H1 (cell line): Measurements from ENCODE around the gene SMIM7. TPM values are rescaled to one million over a fixed set of nuclear protein-coding genes. Genes with fewer than 3 reads are reported as not detected.

ENCODE experiments used
- CTCF ChIA-PET: fragments of 300-600 bp; sonication (Branson Sonifier 250); formaldehyde crosslinking; loops from one replicate; lab custom pipeline; 2021; ENCODE audit not compliant: partially characterized antibody; lab: Charles Lee
- POLR2A ChIA-PET: fragments of 300-600 bp; sonication (Branson Sonifier 250); formaldehyde crosslinking; loops from one replicate; lab custom pipeline; 2021; ENCODE audit warnings: inconsistent platforms; ENCODE audit not compliant: partially characterized antibody; lab: Charles Lee
- DNase-seq, 2 experiments: peaks; one replicate each; pipeline versions ENCODE4 v3.0.0 to v3.0.0-alpha.2; 2010 to 2022; ENCODE audit warnings: low spot score in 2 of 2, low read depth in 1 of 2, mixed read lengths in 1 of 2
- FAIRE-seq: peaks from 2 replicates; lab custom pipeline; 2011; peaks lifted over from hg19 to GRCh38; lab: Jason Lieb, UNC
- H2AFZ ChIP-seq: 2 replicates; pipeline ENCODE4 v1.8.1; 2012; ENCODE audit warnings: low read length, inconsistent platforms
- H2AK5ac ChIP-seq: 2 replicates; pipeline ENCODE4 v1.6.1; 2013; ENCODE audit warnings: low read depth, low read length
- H2BK120ac ChIP-seq: replicated peaks from 2 replicates; pipeline ENCODE3; 2013; ENCODE audit warnings: low read depth, low read length, inconsistent platforms
- H2BK12ac ChIP-seq: 2 replicates; pipeline ENCODE4 v1.6.1; 2013; ENCODE audit warnings: low read depth, low read length
- H2BK15ac ChIP-seq: 2 replicates; pipeline ENCODE4 v1.6.1; 2013; ENCODE audit warnings: low read length
- H2BK20ac ChIP-seq: 2 replicates; pipeline ENCODE4 v1.6.1; 2013; ENCODE audit warnings: low read length
- H2BK5ac ChIP-seq: 2 replicates; pipeline ENCODE4 v1.6.1; 2013; ENCODE audit warnings: low read depth, low read length
- H3K14ac ChIP-seq: 2 replicates; pipeline ENCODE4 v1.6.1; 2013; ENCODE audit warnings: inconsistent platforms; ENCODE audit not compliant: insufficient read length
- H3K18ac ChIP-seq: 2 replicates; pipeline ENCODE4 v1.6.1; 2013; ENCODE audit warnings: low read length; ENCODE audit errors: extremely low read depth
- H3K23ac ChIP-seq: 2 replicates; pipeline ENCODE4 v1.6.1; 2013; ENCODE audit warnings: inconsistent platforms; ENCODE audit not compliant: insufficient read length
- H3K23me2 ChIP-seq: 2 replicates; pipeline ENCODE4 v1.6.1; 2013; ENCODE audit warnings: low read depth, low read length
- H3K27ac ChIP-seq: 2 replicates; pipeline ENCODE4 v1.6.1; 2011; ENCODE audit warnings: low read depth, low read length, inconsistent platforms
- H3K27me3 ChIP-seq, 4 experiments: replicated peaks in 1 of 4; 1 replicate in 1 of 4; 2 replicates in 3 of 4; pipeline versions ENCODE4 v1.6.1 to v1.8.1; 2011 to 2013; ENCODE audit warnings: low read length in 3 of 4, mild to moderate bottlenecking in 3 of 4, inconsistent platforms in 2 of 4, mixed read lengths in 2 of 4, moderate library complexity in 1 of 4; ENCODE audit not compliant: control insufficient read depth in 3 of 4, insufficient read depth in 3 of 4; ENCODE audit errors: extremely low read depth in 1 of 4
- H3K36me3 ChIP-seq, 4 experiments: 2 replicates each; pipeline versions ENCODE4 v1.6.1 to v1.8.1; 2011 to 2013; ENCODE audit warnings: mild to moderate bottlenecking in 4 of 4, low read length in 3 of 4, moderate library complexity in 2 of 4, control low read depth in 1 of 4, inconsistent platforms in 1 of 4; ENCODE audit not compliant: insufficient read depth in 4 of 4, control insufficient read depth in 2 of 4
- H3K4ac ChIP-seq: replicated peaks from 2 replicates; pipeline ENCODE3; 2013; ENCODE audit warnings: low read length, low read depth, mixed read lengths, inconsistent platforms; ENCODE audit not compliant: insufficient read length
- H3K4me1 ChIP-seq, 4 experiments: replicated peaks in 1 of 4; 1 replicate in 1 of 4; 2 replicates in 3 of 4; pipeline versions ENCODE4 v1.6.1 to v1.8.1; 2011 to 2013; ENCODE audit warnings: low read length in 3 of 4, inconsistent platforms in 2 of 4, mixed read lengths in 1 of 4; ENCODE audit not compliant: insufficient read depth in 4 of 4, control insufficient read depth in 3 of 4
- H3K4me2 ChIP-seq, 2 experiments: 2 replicates each; pipeline versions ENCODE4 v1.6.1 to v1.8.1; 2011 to 2013; ENCODE audit warnings: low read depth in 2 of 2, low read length in 2 of 2, control low read depth in 1 of 2, inconsistent platforms in 1 of 2, mild to moderate bottlenecking in 1 of 2; ENCODE audit not compliant: insufficient read depth in 1 of 2
- H3K4me3 ChIP-seq, 4 experiments: fragments of 200-600, 300-600 bp in 1 of 4; sonication (generic), shearing (Covaris generic), sonication (Bioruptor Twin) in 1 of 4; 2 replicates each; pipeline versions ENCODE4 v1.5.1 to v1.8.1; 2011 to 2016; ENCODE audit warnings: low read length in 4 of 4, low read depth in 3 of 4, control low read depth in 2 of 4, inconsistent platforms in 2 of 4, mild to moderate bottlenecking in 2 of 4, mixed read lengths in 1 of 4, moderate library complexity in 1 of 4; ENCODE audit not compliant: insufficient read depth in 2 of 4; ENCODE audit errors: extremely low read depth in 1 of 4
- H3K56ac ChIP-seq: replicated peaks from 2 replicates; pipeline ENCODE3; 2013; ENCODE audit warnings: low read depth, mild to moderate bottlenecking, mixed read lengths, low read length, inconsistent platforms; ENCODE audit not compliant: insufficient read length
- H3K79me1 ChIP-seq: 2 replicates; pipeline ENCODE4 v1.6.1; 2013; ENCODE audit warnings: low read depth, low read length, control low read depth
- H3K79me2 ChIP-seq, 2 experiments: 2 replicates each; pipeline versions ENCODE4 v1.6.1 to v1.8.1; 2012 to 2013; ENCODE audit warnings: low read length in 2 of 2, mild to moderate bottlenecking in 2 of 2, inconsistent platforms in 1 of 2; ENCODE audit not compliant: insufficient read depth in 2 of 2, control insufficient read depth in 1 of 2
- H3K9ac ChIP-seq, 4 experiments: replicated peaks in 1 of 4; 1 replicate in 1 of 4; 2 replicates in 3 of 4; pipeline versions ENCODE4 v1.6.1 to v1.8.1; 2011 to 2013; ENCODE audit warnings: low read depth in 3 of 4, low read length in 3 of 4, control low read depth in 2 of 4, mild to moderate bottlenecking in 2 of 4, moderate library complexity in 2 of 4, inconsistent platforms in 1 of 4; ENCODE audit errors: extremely low read depth in 1 of 4
- H3K9me3 ChIP-seq, 2 experiments: 2 replicates each; pipeline versions ENCODE4 v1.6.1 to v1.8.1; 2012 to 2013; ENCODE audit warnings: mild to moderate bottlenecking in 2 of 2, moderate library complexity in 2 of 2, control low read depth in 1 of 2, inconsistent platforms in 1 of 2, low read depth in 1 of 2, low read length in 1 of 2, mixed read lengths in 1 of 2; ENCODE audit not compliant: insufficient read depth in 2 of 2
- H4K20me1 ChIP-seq, 2 experiments: replicated peaks in 1 of 2; 2 replicates each; pipeline versions ENCODE3 to v1.8.1; 2011 to 2013; ENCODE audit warnings: inconsistent platforms in 2 of 2, low read length in 2 of 2, mild to moderate bottlenecking in 1 of 2; ENCODE audit not compliant: insufficient read depth in 2 of 2, control insufficient read depth in 1 of 2
- H4K5ac ChIP-seq: 2 replicates; pipeline ENCODE4 v1.6.1; 2013; ENCODE audit warnings: low read length, low read depth, mixed read lengths, inconsistent platforms; ENCODE audit not compliant: insufficient read length
- H4K8ac ChIP-seq: 2 replicates; pipeline ENCODE4 v1.8.0; 2013; ENCODE audit warnings: mild to moderate bottlenecking, moderate library complexity, low read length, inconsistent platforms; ENCODE audit not compliant: insufficient read depth; ENCODE audit errors: extremely low read depth
- H4K91ac ChIP-seq: replicated peaks from 2 replicates; pipeline ENCODE3; 2013; ENCODE audit warnings: low read length, mixed read lengths, inconsistent platforms; ENCODE audit not compliant: insufficient read length
- EZH2 ChIP-seq: fragments of 200-600 bp; sonication (generic); IDR thresholded peaks from 2 replicates; pipeline ENCODE4 v1.7.1; 2012; ENCODE audit warnings: low read depth, mild to moderate bottlenecking, moderate library complexity, low read length, inconsistent platforms; ENCODE audit not compliant: severe bottlenecking
- GTF2F1 ChIP-seq: IDR thresholded peaks from 2 replicates; pipeline ENCODE4 v1.6.1; 2012; ENCODE audit warnings: low read depth, low read length, improper control_type of control experiment, borderline replicate concordance
- TBP ChIP-seq: IDR thresholded peaks from 2 replicates; pipeline ENCODE4 v1.6.1; 2011; ENCODE audit warnings: low read depth, low read length, improper control_type of control experiment
- TCF12 ChIP-seq: IDR thresholded peaks from 2 replicates; pipeline ENCODE4 v1.6.1; 2011; ENCODE audit warnings: low read depth, mild to moderate bottlenecking, low read length
- WGBS, 2 experiments: shearing (Covaris generic) in 1 of 2; methylation state at CpG; one replicate each; pipeline versions ENCODE4 v1.1.6 to v1.1.7; 2013 to 2015; ENCODE audit warnings: low lambda C conversion rate in 2 of 2, mixed read lengths in 2 of 2, inconsistent platforms in 1 of 2, low coverage in 1 of 2, missing lambda C conversion rate in 1 of 2; ENCODE audit not compliant: insufficient replicate concordance in 2 of 2, insufficient coverage in 1 of 2, insufficient read length in 1 of 2; ENCODE audit errors: extremely low coverage in 1 of 2, missing lambda C conversion rate in 1 of 2; 5-methylcytosine and 5-hydroxymethylcytosine counted together
- polyA plus RNA-seq, 7 experiments: library from polyadenylated mRNA; depleted of rRNA in 3 of 7; stranded (reverse) in 5 of 7; unstranded in 2 of 7; fragments of >200 nt in 5 of 7; fragments of 200-250 nt in 2 of 7; gene quantifications; 1 replicate in 5 of 7; 2 replicates in 1 of 7; 4 replicates in 1 of 7; pipeline versions ENCODE4 v1.2.1 to v1.2.3, GENCODE V29; 2011 to 2013; ENCODE audit warnings: missing spikeins in 2 of 7, mixed read lengths in 2 of 7
- total RNA-seq: library from RNA; stranded (reverse); fragmentation: NEBNext Ultra II Directional; extraction: Animal tissue kit (Norgen Biotek cat#: 25700); gene quantifications from 2 replicates; pipeline ENCODE4 v1.2.1, GENCODE V29; 2021
- TF ChIP-seq, protein P1 (sequence below): IDR thresholded peaks from 2 replicates; pipeline ENCODE4 v1.6.1; 2011; ENCODE audit warnings: low read length, improper control_type of control experiment

The SMIM7 gene
- total and polyA plus RNA-seq, 2 of the 8 experiments (the other 6 are each of a cell fraction or from before 2014, with no cell fraction given) = 55.5 to 67.5 TPM

DNA sequence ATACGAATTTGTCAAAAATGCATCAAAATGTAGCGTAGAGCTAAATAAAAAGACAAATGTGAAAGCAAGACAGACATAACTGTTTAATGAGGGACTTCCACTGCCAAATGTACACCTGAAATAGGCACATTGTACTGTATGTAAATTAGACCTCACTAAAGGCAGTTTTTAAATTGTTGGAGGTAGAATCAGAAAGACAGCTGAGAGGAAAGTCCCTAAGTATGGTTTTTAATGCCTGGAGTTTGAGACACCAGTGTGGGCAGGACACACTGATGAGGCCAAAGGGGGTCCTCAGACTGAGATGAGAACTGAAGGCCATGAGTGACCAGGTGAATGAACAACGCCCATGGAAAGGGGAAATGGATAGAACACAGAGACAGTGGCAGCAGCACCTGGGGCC, 54.8 kb downstream of the SMIM7 start:
- no peak overlapping the region for H3K18ac ChIP-seq
- 86% methylated on average over 3 of the region's 3 CpGs; no CpG with 5 or more reads in 1 of the 2 experiments for WGBS, 2 experiments
- no peak overlapping the region for H3K56ac ChIP-seq
- no peak overlapping the region for H2AK5ac ChIP-seq
- CTCF ChIA-PET = interaction anchor here (0.6 to 1.2 kb wide), 4 partner anchors 12 to 780 kb away, joined by 3 to 4 read pairs (median 4); no protein-coding TSS in a partner anchor
- H3K23ac ChIP-seq = no peak overlapping the region
- H3K14ac ChIP-seq = no peak overlapping the region
- no peaks in the 10 kb centered on the region for H3K23me2 ChIP-seq
- H4K20me1 ChIP-seq = peaks cover 6 to 33% of the 10 kb centered on the region in 2 experiments
- no peak overlapping the region for H4K91ac ChIP-seq
- H2AFZ ChIP-seq = no peak overlapping the region
- POLR2A ChIA-PET = no interaction called here
- H2BK5ac ChIP-seq = no peak overlapping the region; the same call in 1 of the 2 replicates
- DNase-seq (no peak), FAIRE-seq (no peak)
- no peak overlapping the region for H2BK15ac ChIP-seq
- no peaks in the 10 kb centered on the region for H3K36me3 ChIP-seq
- H3K27me3 ChIP-seq = no peaks in the 10 kb centered on the region
- H3K79me2 ChIP-seq = peaks cover 0 to 87% of the 10 kb centered on the region in 2 experiments; a peak in 2 of 4 replicates
- no peak overlapping the region for H3K27ac ChIP-seq
- H4K8ac ChIP-seq = no peak overlapping the region
- H2BK12ac ChIP-seq = no peak overlapping the region
- H3K9me3 ChIP-seq = no peaks in the 10 kb centered on the region
- no peak overlapping the region for H3K9ac ChIP-seq
- no peak overlapping the region for H4K5ac ChIP-seq
- H3K79me1 ChIP-seq = peaks cover 39% of the 10 kb centered on the region
- H3K4ac ChIP-seq = no peak overlapping the region
- no peak overlapping the region for H3K4me2 ChIP-seq
- H2BK20ac ChIP-seq = no peak overlapping the region
- H3K4me3 ChIP-seq = no peak overlapping the region
- H2BK120ac ChIP-seq = no peak overlapping the region
- no peaks in the 10 kb centered on the region for H3K4me1 ChIP-seq
- TF ChIP-seq TBP (no peak), TCF12 (no peak), EZH2 (no peak), GTF2F1 (no peak)
- TF ChIP-seq, protein P1, sequence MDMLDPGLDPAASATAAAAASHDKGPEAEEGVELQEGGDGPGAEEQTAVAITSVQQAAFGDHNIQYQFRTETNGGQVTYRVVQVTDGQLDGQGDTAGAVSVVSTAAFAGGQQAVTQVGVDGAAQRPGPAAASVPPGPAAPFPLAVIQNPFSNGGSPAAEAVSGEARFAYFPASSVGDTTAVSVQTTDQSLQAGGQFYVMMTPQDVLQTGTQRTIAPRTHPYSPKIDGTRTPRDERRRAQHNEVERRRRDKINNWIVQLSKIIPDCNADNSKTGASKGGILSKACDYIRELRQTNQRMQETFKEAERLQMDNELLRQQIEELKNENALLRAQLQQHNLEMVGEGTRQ = no peak
